ENCODE results near the gene LMAN2.

DNA sequence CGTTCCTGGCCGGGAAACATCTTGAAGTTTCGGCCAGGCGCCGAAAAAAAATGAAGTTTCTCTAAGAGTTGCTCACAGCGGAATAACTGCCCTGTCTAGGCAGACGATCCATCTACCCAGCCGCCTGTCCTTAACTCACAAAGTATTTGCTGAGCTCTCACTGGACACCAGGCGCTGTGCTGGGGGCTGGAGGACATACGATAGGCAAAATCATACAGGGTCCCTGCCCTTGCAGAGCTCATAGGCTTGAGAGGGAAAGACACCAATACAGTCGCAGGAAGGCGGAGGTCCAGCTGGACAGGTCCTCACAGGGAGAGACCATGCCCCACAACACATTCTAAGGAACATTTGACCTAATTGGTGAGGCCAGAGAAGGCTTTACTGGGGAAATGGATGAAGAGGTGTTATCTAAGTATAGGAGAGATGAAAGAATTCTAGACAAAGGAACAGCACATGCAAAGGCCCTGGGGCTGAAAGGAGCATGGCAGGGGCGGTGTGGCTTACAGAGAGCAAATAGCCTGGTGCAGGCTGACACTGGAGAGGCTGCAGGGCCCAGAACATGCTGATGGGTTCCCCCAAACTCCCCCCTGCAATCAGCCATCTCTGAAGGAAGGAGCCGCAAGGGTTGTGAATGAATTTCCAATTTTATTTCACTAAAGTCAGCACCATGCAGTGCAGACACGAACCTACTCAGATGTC, 37.8 kb downstream of the LMAN2 start:
- TF ChIP-seq, protein P1, sequence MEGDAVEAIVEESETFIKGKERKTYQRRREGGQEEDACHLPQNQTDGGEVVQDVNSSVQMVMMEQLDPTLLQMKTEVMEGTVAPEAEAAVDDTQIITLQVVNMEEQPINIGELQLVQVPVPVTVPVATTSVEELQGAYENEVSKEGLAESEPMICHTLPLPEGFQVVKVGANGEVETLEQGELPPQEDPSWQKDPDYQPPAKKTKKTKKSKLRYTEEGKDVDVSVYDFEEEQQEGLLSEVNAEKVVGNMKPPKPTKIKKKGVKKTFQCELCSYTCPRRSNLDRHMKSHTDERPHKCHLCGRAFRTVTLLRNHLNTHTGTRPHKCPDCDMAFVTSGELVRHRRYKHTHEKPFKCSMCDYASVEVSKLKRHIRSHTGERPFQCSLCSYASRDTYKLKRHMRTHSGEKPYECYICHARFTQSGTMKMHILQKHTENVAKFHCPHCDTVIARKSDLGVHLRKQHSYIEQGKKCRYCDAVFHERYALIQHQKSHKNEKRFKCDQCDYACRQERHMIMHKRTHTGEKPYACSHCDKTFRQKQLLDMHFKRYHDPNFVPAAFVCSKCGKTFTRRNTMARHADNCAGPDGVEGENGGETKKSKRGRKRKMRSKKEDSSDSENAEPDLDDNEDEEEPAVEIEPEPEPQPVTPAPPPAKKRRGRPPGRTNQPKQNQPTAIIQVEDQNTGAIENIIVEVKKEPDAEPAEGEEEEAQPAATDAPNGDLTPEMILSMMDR (optimal IDR thresholded peaks at IDR 0.05 in 1 of 3, IDR thresholded peaks at IDR 0.05 in 1 of 3, conservative IDR thresholded peaks at IDR 0.05 in 1 of 3; ENCODE audit: extremely low read depth in 1 of 3, insufficient read depth in 2 of 3, low read length in 3 of 3) = no peak
- TF ChIP-seq EZH2 (IDR thresholded peaks at IDR 0.05; ENCODE audit: low read length) = no peak
